Thyroid gland (tissue), 4 donors: ENCODE data around the gene C1orf35.

Experiments
- POLR2A ChIP-seq, 2 donors: fragments of 450-650 bp; IDR thresholded peaks; one replicate each; pipeline ENCODE4 v1.6.1; 2017; ENCODE audit warnings: antibody characterized with exemption in 2 of 2, mild to moderate bottlenecking in 2 of 2, moderate library complexity in 1 of 2
- TF ChIP-seq, protein P1 (sequence below), 6 experiments: fragments of 200-600 bp in 3 of 6; fragments of 450-650 bp in 3 of 6; sonication (generic) in 3 of 6; IDR thresholded peaks; one replicate each; pipeline ENCODE4 v1.5.1; 2016 to 2019; ENCODE audit warnings: antibody characterized with exemption in 6 of 6, mild to moderate bottlenecking in 2 of 6, inconsistent platforms in 1 of 6, moderate library complexity in 1 of 6

GRCh38 chr1:228076796-228077430 is 26.2 kb downstream of the C1orf35 start:
- TF ChIP-seq, protein P1, sequence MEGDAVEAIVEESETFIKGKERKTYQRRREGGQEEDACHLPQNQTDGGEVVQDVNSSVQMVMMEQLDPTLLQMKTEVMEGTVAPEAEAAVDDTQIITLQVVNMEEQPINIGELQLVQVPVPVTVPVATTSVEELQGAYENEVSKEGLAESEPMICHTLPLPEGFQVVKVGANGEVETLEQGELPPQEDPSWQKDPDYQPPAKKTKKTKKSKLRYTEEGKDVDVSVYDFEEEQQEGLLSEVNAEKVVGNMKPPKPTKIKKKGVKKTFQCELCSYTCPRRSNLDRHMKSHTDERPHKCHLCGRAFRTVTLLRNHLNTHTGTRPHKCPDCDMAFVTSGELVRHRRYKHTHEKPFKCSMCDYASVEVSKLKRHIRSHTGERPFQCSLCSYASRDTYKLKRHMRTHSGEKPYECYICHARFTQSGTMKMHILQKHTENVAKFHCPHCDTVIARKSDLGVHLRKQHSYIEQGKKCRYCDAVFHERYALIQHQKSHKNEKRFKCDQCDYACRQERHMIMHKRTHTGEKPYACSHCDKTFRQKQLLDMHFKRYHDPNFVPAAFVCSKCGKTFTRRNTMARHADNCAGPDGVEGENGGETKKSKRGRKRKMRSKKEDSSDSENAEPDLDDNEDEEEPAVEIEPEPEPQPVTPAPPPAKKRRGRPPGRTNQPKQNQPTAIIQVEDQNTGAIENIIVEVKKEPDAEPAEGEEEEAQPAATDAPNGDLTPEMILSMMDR (IDR thresholded peaks at IDR 0.05): no peak
- TF ChIP-seq POLR2A (IDR thresholded peaks at IDR 0.05): no peak
